ENCODE measurements around the gene HS3ST3B1. TPM values are rescaled to one million over a fixed set of nuclear protein-coding genes. Genes with fewer than 3 reads are reported as not detected.

The HS3ST3B1 gene
- 1 to 10 TPM; 1.1 to 2.6 (median 2.1) TPM for total RNA-seq
- 0.93 TPM for polyA plus RNA-seq
- long read RNA-seq, donor 1, full-length matches to known transcripts: 3 of 3 reads
- long read RNA-seq, donor 1, partial matches to known transcripts: 0 of 3 reads
- long read RNA-seq, donor 1, other reads (novel, unspliced or antisense): 0 of 3 reads
- long read RNA-seq, donor 2, partial matches to known transcripts: 0 of 1 reads
- long read RNA-seq, donor 2, other reads (novel, unspliced or antisense): 0 of 1 reads
- long read RNA-seq, donor 3, partial matches to known transcripts: 0 of 2 reads
- long read RNA-seq, donor 3, other reads (novel, unspliced or antisense): 1 of 2 reads
- long read RNA-seq, donor 4, partial matches to known transcripts: 0 of 3 reads
- long read RNA-seq, donor 4, other reads (novel, unspliced or antisense): 2 of 3 reads

GRCh38 chr17:14300575-14301278, at the start of gene HS3ST3B1:
TSS of gene HS3ST3B1 (plus strand) at chr17:14301081. CDS start at chr17:14301519, 438 bp downstream.
- Histone ChIP-seq H3K27ac (ENCODE audit: low read length) (peak within 1 kb of the TSS; percentile 20), H3K27me3 (ENCODE audit: control insufficient read depth, insufficient read depth) (no peaks in the 10 kb centered on the region), H3K9me3 (ENCODE audit: control insufficient read depth, low read length) (no peaks in the 10 kb centered on the region), H3K4me1 (ENCODE audit: control insufficient read depth, insufficient read depth, low read length) (no peaks in the 10 kb centered on the region), H3K4me3 (ENCODE audit: low read length) (peak within 1 kb of the TSS; percentile 41)
- ATAC-seq (peak; percentile 94 to 96), DNase-seq (peak; percentile 98 to 99 (median 98))
- intact Hi-C loops (cut with DNase I): loop anchor here (5.0 to 10.0 kb wide), 2 partner anchors 703 to 966 kb away; no protein-coding TSS in a partner anchor
- under 1% methylated on average over 49 of the region's 49 CpGs for WGBS

DNA sequence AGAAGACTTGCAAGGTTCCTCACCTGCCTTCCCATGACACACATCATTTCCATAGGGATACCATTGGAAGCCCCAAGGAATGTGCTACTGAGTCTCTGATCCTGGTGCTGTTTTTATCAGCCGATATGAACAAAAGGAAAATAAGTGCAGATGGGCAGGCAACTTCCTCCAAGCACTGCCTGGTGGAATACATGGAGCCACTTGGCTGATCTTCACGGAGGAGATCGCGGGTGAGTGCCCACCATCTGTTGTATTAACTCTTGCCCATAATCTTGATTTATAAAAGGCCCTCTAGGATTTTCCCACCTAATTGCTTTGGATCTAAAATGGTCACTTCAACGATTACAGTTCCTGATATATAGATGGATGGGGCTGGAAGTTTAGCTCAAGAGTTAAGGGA, 39.5 kb upstream of the HS3ST3B1 start:
- Histone ChIP-seq H3K27me3 (ENCODE audit: control insufficient read depth, insufficient read depth) (peaks cover 2% of the 10 kb centered on the region), H3K9me3 (ENCODE audit: control insufficient read depth, low read length) (no peaks in the 10 kb centered on the region), H3K27ac (ENCODE audit: low read length) (no peak overlapping the region), H3K4me3 (ENCODE audit: low read length) (no peak overlapping the region), H3K4me1 (ENCODE audit: control insufficient read depth, insufficient read depth, low read length) (no peaks in the 10 kb centered on the region)
- WGBS: 86% methylated on average over 5 of the region's 5 CpGs
- intact Hi-C loops (cut with DNase I): no loop called here
- no peak for ATAC-seq
- no peak for DNase-seq

- DNase-seq (no peak), ATAC-seq (no peak)
- H3K9me3 ChIP-seq (ENCODE audit: control insufficient read depth, low read length): no peaks in the 10 kb centered on the region
- H3K4me3 ChIP-seq (ENCODE audit: low read length): no peak overlapping the region
- H3K27me3 ChIP-seq (ENCODE audit: control insufficient read depth, insufficient read depth): peaks cover 2% of the 10 kb centered on the region
- H3K4me1 ChIP-seq (ENCODE audit: control insufficient read depth, insufficient read depth, low read length): no peaks in the 10 kb centered on the region
- WGBS: 60% methylated on average over 2 of the region's 2 CpGs
- intact Hi-C loops (cut with DNase I): no loop called here
- H3K27ac ChIP-seq (ENCODE audit: low read length): no peak overlapping the region
Measured at GRCh38 chr17:14268264-14268663, 32.6 kb upstream of the HS3ST3B1 start.

DNA sequence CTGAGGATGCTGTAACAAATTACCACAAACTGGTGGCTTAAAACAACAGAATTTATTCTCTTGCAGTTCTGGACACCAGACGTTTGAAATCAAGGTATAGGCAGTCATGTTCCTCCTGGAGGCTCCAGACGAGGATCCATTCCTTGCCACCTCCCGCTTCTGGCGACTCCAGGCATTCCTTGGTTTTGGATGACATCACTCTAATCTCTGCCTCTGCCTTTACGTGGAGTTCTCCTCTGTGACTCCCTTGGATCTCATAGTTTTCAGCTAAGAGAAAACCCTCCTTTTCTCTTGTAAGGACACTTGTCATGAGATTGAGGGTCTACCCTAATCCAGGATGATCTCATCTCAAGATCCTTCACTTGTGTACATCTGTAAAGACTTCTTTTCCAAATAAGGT, 31.4 kb upstream of the HS3ST3B1 start:
- DNase-seq: no peak
- Histone ChIP-seq H3K9me3 (ENCODE audit: control insufficient read depth, low read length) (no peaks in the 10 kb centered on the region), H3K27me3 (ENCODE audit: control insufficient read depth, insufficient read depth) (peaks cover 2% of the 10 kb centered on the region), H3K4me3 (ENCODE audit: low read length) (no peak overlapping the region), H3K27ac (ENCODE audit: low read length) (no peak overlapping the region), H3K4me1 (ENCODE audit: control insufficient read depth, insufficient read depth, low read length) (no peaks in the 10 kb centered on the region)
- intact Hi-C loops (cut with DNase I): no loop called here
- ATAC-seq: no peak
- WGBS: 62% methylated on average over 5 of the region's 5 CpGs

DNA sequence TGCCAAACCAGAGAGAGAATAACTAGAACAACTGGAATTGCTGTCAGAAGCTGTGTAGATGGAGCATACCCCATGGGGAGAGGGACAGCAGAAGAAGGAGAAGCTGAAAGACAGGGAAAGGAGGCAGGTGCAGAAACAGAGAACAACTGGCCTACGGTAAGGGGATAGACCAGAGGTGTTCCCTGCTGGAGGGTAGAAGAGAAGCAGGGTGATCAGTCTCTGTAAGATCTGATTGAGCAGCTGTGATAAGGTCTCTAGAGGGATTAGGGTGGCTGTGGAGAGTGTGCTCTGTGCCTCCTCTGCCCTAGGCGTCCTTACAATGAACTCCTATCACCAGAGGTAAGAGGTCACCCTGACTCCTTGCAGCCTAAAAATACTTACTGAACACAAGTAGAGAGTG, 30.4 kb upstream of the HS3ST3B1 start:
- H3K27me3 ChIP-seq (ENCODE audit: control insufficient read depth, insufficient read depth): peaks cover 2% of the 10 kb centered on the region
- H3K4me3 ChIP-seq (ENCODE audit: low read length): no peak overlapping the region
- H3K27ac ChIP-seq (ENCODE audit: low read length): no peak overlapping the region
- DNase-seq (no peak), ATAC-seq (no peak)
- intact Hi-C loops (cut with DNase I): no loop called here
- WGBS: 55% methylated on average over 2 of the region's 2 CpGs
- H3K9me3 ChIP-seq (ENCODE audit: control insufficient read depth, low read length): no peaks in the 10 kb centered on the region
- no peaks in the 10 kb centered on the region for H3K4me1 ChIP-seq (ENCODE audit: control insufficient read depth, insufficient read depth, low read length)

DNA sequence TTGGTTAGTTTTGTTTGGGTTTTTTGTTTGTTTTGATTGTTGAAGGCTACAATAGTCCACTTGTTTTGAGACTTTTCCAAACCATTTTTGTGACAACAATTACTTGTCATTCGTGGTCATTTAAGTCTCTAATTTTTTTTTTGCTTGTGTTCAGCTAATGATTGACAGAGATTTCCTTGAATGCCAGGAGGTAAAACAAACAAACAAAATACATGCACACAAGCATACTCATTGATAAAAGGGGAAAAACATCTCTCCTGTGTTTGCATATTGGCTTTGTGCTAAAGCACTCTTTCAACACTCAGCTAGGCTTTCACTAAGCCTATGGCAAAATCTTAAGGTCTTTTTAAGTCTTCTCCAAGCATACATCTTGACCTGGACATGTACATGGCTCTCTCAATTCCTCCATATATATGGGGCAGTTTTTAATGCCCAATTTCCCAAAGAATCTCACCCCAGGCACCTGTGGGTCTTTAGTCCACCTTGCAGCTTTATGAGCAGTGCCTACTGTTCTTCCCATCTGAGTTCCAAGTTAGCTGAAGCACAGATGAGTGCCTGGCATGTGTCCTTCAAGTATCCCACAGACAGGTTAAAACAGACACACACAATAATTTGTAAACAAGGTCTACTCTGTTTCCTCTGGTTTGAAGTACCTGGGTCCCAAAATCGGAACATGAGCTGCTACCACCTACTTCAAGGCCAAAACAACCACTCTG, 24.2 kb upstream of the HS3ST3B1 start:
- no peak for ATAC-seq
- Histone ChIP-seq H3K27me3 (ENCODE audit: control insufficient read depth, insufficient read depth) (no peaks in the 10 kb centered on the region), H3K4me3 (ENCODE audit: low read length) (no peak overlapping the region), H3K27ac (ENCODE audit: low read length) (no peak overlapping the region), H3K9me3 (ENCODE audit: control insufficient read depth, low read length) (no peaks in the 10 kb centered on the region), H3K4me1 (ENCODE audit: control insufficient read depth, insufficient read depth, low read length) (no peaks in the 10 kb centered on the region)
- WGBS: 64% methylated on average over 2 of the region's 2 CpGs
- intact Hi-C loops (cut with DNase I): no loop called here
- no peak for DNase-seq

GRCh38 chr17:14281530-14281929, 19.4 kb upstream of the HS3ST3B1 start:
- intact Hi-C loops (cut with DNase I): no loop called here
- ATAC-seq: no peak
- Histone ChIP-seq H3K4me3 (ENCODE audit: low read length) (no peak overlapping the region), H3K27me3 (ENCODE audit: control insufficient read depth, insufficient read depth) (peaks cover 3% of the 10 kb centered on the region), H3K9me3 (ENCODE audit: control insufficient read depth, low read length) (no peaks in the 10 kb centered on the region), H3K4me1 (ENCODE audit: control insufficient read depth, insufficient read depth, low read length) (no peaks in the 10 kb centered on the region), H3K27ac (ENCODE audit: low read length) (no peak overlapping the region)
- DNase-seq: no peak
- 79% methylated on average over 3 of the region's 3 CpGs for WGBS

DNA sequence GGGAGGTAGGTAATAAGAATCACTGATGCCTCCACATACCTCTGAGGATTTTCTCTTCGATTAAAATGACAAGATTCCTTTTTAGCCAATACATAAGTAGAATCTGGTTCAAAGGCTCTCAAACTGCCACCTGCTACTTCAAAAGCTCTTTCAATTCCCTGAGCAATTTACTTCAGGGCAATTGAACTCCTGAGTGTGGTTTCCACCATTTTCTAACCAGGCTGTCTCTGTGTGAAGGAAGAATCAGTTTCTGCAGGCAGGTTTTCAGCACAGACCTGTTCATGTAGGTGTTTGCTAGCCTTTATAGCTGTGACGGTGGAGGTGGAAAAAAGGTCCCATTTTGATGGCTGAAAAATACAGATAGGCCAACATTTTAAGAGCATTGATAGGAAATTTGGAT, 18.2 kb upstream of the HS3ST3B1 start:
- Histone ChIP-seq H3K4me1 (ENCODE audit: control insufficient read depth, insufficient read depth, low read length) (no peaks in the 10 kb centered on the region), H3K27me3 (ENCODE audit: control insufficient read depth, insufficient read depth) (peaks cover 3% of the 10 kb centered on the region), H3K4me3 (ENCODE audit: low read length) (no peak overlapping the region), H3K27ac (ENCODE audit: low read length) (no peak overlapping the region), H3K9me3 (ENCODE audit: control insufficient read depth, low read length) (no peaks in the 10 kb centered on the region)
- 87% methylated on average over 2 of the region's 2 CpGs for WGBS
- DNase-seq (no peak), ATAC-seq (no peak)
- intact Hi-C loops (cut with DNase I): no loop called here

GRCh38 chr17:14289162-14289561, 11.7 kb upstream of the HS3ST3B1 start:
- no peak overlapping the region for H3K27ac ChIP-seq (ENCODE audit: low read length)

GRCh38 chr17:14294876-14295275, 6.0 kb upstream of the HS3ST3B1 start:
- Histone ChIP-seq H3K27me3 (ENCODE audit: control insufficient read depth, insufficient read depth) (peaks cover 7% of the 10 kb centered on the region), H3K4me3 (ENCODE audit: low read length) (no peak overlapping the region), H3K9me3 (ENCODE audit: control insufficient read depth, low read length) (no peaks in the 10 kb centered on the region), H3K4me1 (ENCODE audit: control insufficient read depth, insufficient read depth, low read length) (no peaks in the 10 kb centered on the region), H3K27ac (ENCODE audit: low read length) (no peak overlapping the region)
- ATAC-seq (no peak), DNase-seq (no peak)
- 35% methylated on average over 20 of the region's 20 CpGs for whole genome bisulfite sequencing
- intact Hi-C loops (cut with DNase I): loop anchor here in 1 of 4 donors (5.0 kb wide), 1 partner anchor 698 kb away; no protein-coding TSS in a partner anchor

More at GRCh38 chr17:14289162-14289561, 11.7 kb upstream of the HS3ST3B1 start:
- ATAC-seq (no peak), DNase-seq (no peak)
- 80% methylated on average over 2 of the region's 2 CpGs for WGBS
- Histone ChIP-seq H3K4me1 (ENCODE audit: control insufficient read depth, insufficient read depth, low read length) (no peaks in the 10 kb centered on the region), H3K27me3 (ENCODE audit: control insufficient read depth, insufficient read depth) (peaks cover 9% of the 10 kb centered on the region), H3K4me3 (ENCODE audit: low read length) (no peak overlapping the region), H3K9me3 (ENCODE audit: control insufficient read depth, low read length) (no peaks in the 10 kb centered on the region)
- intact Hi-C loops (cut with DNase I): no loop called here

DNA sequence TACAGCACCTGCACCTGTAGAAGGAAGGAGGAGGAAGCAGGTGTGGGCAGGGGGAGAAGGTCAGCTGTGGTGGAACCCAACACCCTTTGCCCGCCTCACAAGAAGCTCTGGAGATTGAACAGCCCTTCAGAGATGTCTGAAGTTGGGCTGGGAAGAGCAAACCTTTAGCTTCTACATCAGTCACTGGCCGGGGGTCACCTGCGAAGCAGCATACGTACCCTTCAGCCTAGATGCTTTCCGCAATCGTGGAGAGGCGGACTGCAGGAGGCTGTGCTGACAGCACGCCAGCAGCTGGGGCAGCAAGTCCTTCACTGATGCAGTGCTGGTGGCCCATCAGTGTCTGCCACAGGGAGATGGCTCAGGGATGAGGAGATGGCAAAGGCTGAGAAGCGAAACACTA, 5.2 kb upstream of the HS3ST3B1 start:
- Histone ChIP-seq H3K9me3 (ENCODE audit: control insufficient read depth, low read length) (no peaks in the 10 kb centered on the region), H3K4me3 (ENCODE audit: low read length) (no peak overlapping the region), H3K27me3 (ENCODE audit: control insufficient read depth, insufficient read depth) (peaks cover 6% of the 10 kb centered on the region), H3K4me1 (ENCODE audit: control insufficient read depth, insufficient read depth, low read length) (no peaks in the 10 kb centered on the region), H3K27ac (ENCODE audit: low read length) (no peak overlapping the region)
- WGBS: 57% methylated on average over 9 of the region's 9 CpGs
- ATAC-seq: no peak
- DNase-seq: no peak
- intact Hi-C loops (cut with DNase I): loop anchor here in 1 of 4 donors (5.0 kb wide), 1 partner anchor 698 kb away; no protein-coding TSS in a partner anchor

Measured in right cardiac atrium (tissue), 5 donors.